WTC11 (cell line): ENCODE results near the gene ZMIZ1.

Source experiments
- CREM ChIP-seq: sonication (generic); formaldehyde crosslinking; IDR thresholded peaks from 2 replicates; pipeline ENCODE4 v1.8.1; 2022; ENCODE audit warnings: mild to moderate bottlenecking, missing genetic modification reagents, moderate library complexity
- FOXJ3 ChIP-seq: sonication (generic); formaldehyde crosslinking; IDR thresholded peaks from 2 replicates; pipeline ENCODE4 v1.9.0; 2021; ENCODE audit warnings: missing genetic modification reagents, mild to moderate bottlenecking, borderline replicate concordance
- FOXP1 ChIP-seq: sonication (generic); formaldehyde crosslinking; IDR thresholded peaks from 2 replicates; pipeline ENCODE4 v1.8.0; 2022; ENCODE audit warnings: missing genetic modification reagents, mild to moderate bottlenecking, moderate library complexity, borderline replicate concordance
- KAT7 ChIP-seq: sonication (generic); formaldehyde crosslinking; IDR thresholded peaks from 2 replicates; pipeline ENCODE4 v1.8.1; 2023; ENCODE audit warnings: missing genetic modification reagents, mild to moderate bottlenecking, borderline replicate concordance
- TEAD1 ChIP-seq: sonication (generic); formaldehyde crosslinking; IDR thresholded peaks from 2 replicates; pipeline ENCODE4 v1.8.0; 2022; ENCODE audit warnings: mild to moderate bottlenecking, missing genetic modification reagents
- ZNF138 ChIP-seq: sonication (generic); formaldehyde crosslinking; conservative IDR thresholded peaks from 2 replicates; pipeline ENCODE4 v1.8.1; 2022; ENCODE audit warnings: mild to moderate bottlenecking, moderate library complexity, missing genetic modification reagents
- TF ChIP-seq, protein P1 (sequence below): fragments of 200-600 bp; IDR thresholded peaks from 2 replicates; pipeline ENCODE4 v1.8.0; 2022; ENCODE audit warnings: antibody characterized with exemption
- TF ChIP-seq, protein P2 (sequence below): sonication (generic); formaldehyde crosslinking; IDR thresholded peaks from 2 replicates; pipeline ENCODE4 v1.8.0; 2023; ENCODE audit warnings: missing genetic modification reagents, mild to moderate bottlenecking, borderline replicate concordance
- TF ChIP-seq, protein P3 (sequence below): sonication (generic); formaldehyde crosslinking; IDR thresholded peaks from 2 replicates; pipeline ENCODE4 v1.8.1; 2023; ENCODE audit warnings: mild to moderate bottlenecking, missing genetic modification reagents, moderate library complexity

DNA sequence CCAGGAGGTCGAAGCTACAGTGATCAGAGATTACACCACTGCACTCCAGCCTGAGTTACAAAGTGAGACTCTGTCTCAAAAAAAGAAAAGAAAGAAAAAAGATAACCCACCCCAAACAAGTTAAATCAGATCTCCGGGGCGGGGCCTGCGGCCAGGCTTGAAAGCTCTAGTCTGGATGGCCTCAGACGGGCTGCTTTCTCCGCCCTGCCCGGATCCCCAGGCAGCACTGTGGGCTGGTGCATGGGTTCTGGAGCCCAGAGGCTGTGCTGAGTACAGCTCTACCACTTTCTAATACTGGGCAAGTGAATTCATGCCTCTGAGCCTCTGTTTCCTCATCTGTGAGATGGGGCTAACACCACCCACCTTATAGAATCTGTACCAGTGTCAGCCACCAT, 83.7 kb downstream of the ZMIZ1 start:
- no peak for TF ChIP-seq ZNF138
- no peak for TF ChIP-seq FOXP1 (CRISPR knock-in tag)
- TF ChIP-seq, protein P1, sequence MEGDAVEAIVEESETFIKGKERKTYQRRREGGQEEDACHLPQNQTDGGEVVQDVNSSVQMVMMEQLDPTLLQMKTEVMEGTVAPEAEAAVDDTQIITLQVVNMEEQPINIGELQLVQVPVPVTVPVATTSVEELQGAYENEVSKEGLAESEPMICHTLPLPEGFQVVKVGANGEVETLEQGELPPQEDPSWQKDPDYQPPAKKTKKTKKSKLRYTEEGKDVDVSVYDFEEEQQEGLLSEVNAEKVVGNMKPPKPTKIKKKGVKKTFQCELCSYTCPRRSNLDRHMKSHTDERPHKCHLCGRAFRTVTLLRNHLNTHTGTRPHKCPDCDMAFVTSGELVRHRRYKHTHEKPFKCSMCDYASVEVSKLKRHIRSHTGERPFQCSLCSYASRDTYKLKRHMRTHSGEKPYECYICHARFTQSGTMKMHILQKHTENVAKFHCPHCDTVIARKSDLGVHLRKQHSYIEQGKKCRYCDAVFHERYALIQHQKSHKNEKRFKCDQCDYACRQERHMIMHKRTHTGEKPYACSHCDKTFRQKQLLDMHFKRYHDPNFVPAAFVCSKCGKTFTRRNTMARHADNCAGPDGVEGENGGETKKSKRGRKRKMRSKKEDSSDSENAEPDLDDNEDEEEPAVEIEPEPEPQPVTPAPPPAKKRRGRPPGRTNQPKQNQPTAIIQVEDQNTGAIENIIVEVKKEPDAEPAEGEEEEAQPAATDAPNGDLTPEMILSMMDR = no peak
- no peak for TF ChIP-seq KAT7 (CRISPR knock-in tag)
- TF ChIP-seq CREM (CRISPR knock-in tag) = no peak
- TF ChIP-seq, protein P2, sequence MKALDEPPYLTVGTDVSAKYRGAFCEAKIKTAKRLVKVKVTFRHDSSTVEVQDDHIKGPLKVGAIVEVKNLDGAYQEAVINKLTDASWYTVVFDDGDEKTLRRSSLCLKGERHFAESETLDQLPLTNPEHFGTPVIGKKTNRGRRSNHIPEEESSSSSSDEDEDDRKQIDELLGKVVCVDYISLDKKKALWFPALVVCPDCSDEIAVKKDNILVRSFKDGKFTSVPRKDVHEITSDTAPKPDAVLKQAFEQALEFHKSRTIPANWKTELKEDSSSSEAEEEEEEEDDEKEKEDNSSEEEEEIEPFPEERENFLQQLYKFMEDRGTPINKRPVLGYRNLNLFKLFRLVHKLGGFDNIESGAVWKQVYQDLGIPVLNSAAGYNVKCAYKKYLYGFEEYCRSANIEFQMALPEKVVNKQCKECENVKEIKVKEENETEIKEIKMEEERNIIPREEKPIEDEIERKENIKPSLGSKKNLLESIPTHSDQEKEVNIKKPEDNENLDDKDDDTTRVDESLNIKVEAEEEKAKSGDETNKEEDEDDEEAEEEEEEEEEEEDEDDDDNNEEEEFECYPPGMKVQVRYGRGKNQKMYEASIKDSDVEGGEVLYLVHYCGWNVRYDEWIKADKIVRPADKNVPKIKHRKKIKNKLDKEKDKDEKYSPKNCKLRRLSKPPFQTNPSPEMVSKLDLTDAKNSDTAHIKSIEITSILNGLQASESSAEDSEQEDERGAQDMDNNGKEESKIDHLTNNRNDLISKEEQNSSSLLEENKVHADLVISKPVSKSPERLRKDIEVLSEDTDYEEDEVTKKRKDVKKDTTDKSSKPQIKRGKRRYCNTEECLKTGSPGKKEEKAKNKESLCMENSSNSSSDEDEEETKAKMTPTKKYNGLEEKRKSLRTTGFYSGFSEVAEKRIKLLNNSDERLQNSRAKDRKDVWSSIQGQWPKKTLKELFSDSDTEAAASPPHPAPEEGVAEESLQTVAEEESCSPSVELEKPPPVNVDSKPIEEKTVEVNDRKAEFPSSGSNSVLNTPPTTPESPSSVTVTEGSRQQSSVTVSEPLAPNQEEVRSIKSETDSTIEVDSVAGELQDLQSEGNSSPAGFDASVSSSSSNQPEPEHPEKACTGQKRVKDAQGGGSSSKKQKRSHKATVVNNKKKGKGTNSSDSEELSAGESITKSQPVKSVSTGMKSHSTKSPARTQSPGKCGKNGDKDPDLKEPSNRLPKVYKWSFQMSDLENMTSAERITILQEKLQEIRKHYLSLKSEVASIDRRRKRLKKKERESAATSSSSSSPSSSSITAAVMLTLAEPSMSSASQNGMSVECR (CRISPR knock-in tag) = no peak
- TF ChIP-seq, protein P3, sequence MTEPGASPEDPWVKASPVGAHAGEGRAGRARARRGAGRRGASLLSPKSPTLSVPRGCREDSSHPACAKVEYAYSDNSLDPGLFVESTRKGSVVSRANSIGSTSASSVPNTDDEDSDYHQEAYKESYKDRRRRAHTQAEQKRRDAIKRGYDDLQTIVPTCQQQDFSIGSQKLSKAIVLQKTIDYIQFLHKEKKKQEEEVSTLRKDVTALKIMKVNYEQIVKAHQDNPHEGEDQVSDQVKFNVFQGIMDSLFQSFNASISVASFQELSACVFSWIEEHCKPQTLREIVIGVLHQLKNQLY (CRISPR knock-in tag) = no peak
- no peak for TF ChIP-seq FOXJ3 (CRISPR knock-in tag)
- TF ChIP-seq TEAD1 (CRISPR knock-in tag) = no peak
